MCF 10A (cell line): Measurements from ENCODE around the gene RBBP5. TPM values are rescaled to one million over a fixed set of nuclear protein-coding genes. Genes with fewer than 3 reads are reported as not detected.

Experiments used
- BruUV-seq: library from RNA; stranded (reverse); fragments of 400-500 nt; replicated peaks from 2 replicates; lab custom pipeline; 2021; lab: Mats Ljungman, UMichigan
- CTCF ChIA-PET: fragments of 300-600 bp; sonication (Branson Sonifier 250); formaldehyde crosslinking; extraction: SDS; loops from one replicate; lab custom pipeline; 2021; ENCODE audit warnings: antibody characterized with exemption, inconsistent platforms; lab: Yijun Ruan, JAX
- POLR2A ChIA-PET: fragments of 300-600, 350-650 bp; sonication (Branson Sonifier 250); formaldehyde crosslinking; extraction: SDS; loops from one replicate; lab custom pipeline; 2020; ENCODE audit warnings: antibody characterized with exemption, inconsistent platforms; lab: Yijun Ruan, JAX
- DNase-seq: peaks from one replicate; pipeline ENCODE4 v3.0.0-alpha.2; 2018; ENCODE audit not compliant: unreplicated experiment
- H3K27ac Mint-ChIP-seq: one replicate; pipeline ENCODE4 v1.8.0; 2022; ENCODE audit warnings: mild to moderate bottlenecking, low read depth, mixed read lengths; ENCODE audit not compliant: unreplicated experiment
- H3K27me3 Mint-ChIP-seq: one replicate; pipeline ENCODE4 v1.8.0; 2022; ENCODE audit warnings: mixed read lengths; ENCODE audit not compliant: insufficient read depth, unreplicated experiment
- H3K36me3 Mint-ChIP-seq: one replicate; pipeline ENCODE4 v1.8.0; 2022; ENCODE audit warnings: mild to moderate bottlenecking, moderate library complexity, mixed read lengths; ENCODE audit not compliant: insufficient read depth, unreplicated experiment
- H3K4me1 Mint-ChIP-seq: one replicate; pipeline ENCODE4 v1.8.0; 2022; ENCODE audit warnings: mixed read lengths; ENCODE audit not compliant: insufficient read depth, unreplicated experiment
- H3K4me3 Mint-ChIP-seq: one replicate; pipeline ENCODE4 v1.8.0; 2022; ENCODE audit warnings: mild to moderate bottlenecking, moderate library complexity, mixed read lengths; ENCODE audit not compliant: unreplicated experiment
- H3K9me3 Mint-ChIP-seq: one replicate; pipeline ENCODE4 v1.8.0; 2022; ENCODE audit warnings: mixed read lengths; ENCODE audit not compliant: unreplicated experiment
- CTCF ChIP-seq: fragments of 200-600 bp; IDR thresholded peaks from one replicate; pipeline ENCODE4 v1.8.0; 2022; ENCODE audit warnings: antibody characterized with exemption, mild to moderate bottlenecking; ENCODE audit not compliant: unreplicated experiment
- intact Hi-C: fragments of 100-400 bp; cut with micrococcal nuclease; formaldehyde crosslinking; loops from 2 replicates; pipeline ENCODE4 v1.14.1; 2022
- total RNA-seq: library from RNA; stranded (reverse); gene quantifications from 2 replicates; pipeline ENCODE4 v1.2.3, GENCODE V29; 2022

The RBBP5 gene
- total RNA-seq, 1 experiment from 2014 or later, result 24.8 TPM

GRCh38 chr1:205038132-205038786, 83.5 kb downstream of the RBBP5 start:
- Mint-ChIP-seq H3K4me1 (no peaks in the 10 kb centered on the region), H3K4me3 (no peak overlapping the region), H3K36me3 (no peaks in the 10 kb centered on the region), H3K9me3 (no peaks in the 10 kb centered on the region), H3K27ac (no peak overlapping the region), H3K27me3 (peaks cover 77% of the 10 kb centered on the region)
- ChIA-PET CTCF (interaction anchor here (0.7 to 7.7 kb wide), 9 partner anchors 23 to 294 kb away, joined by 3 to 72 read pairs (median 5); no protein-coding TSS in a partner anchor), POLR2A (interaction anchor here (1.9 kb wide), 1 partner anchor 11 kb away, joined by 4 read pairs; no protein-coding TSS in a partner anchor)
- intact Hi-C loops, result no loop called here
- no peak for TF ChIP-seq CTCF
- BruUV-seq, result no TSS peak
- DNase-seq, result no peak

- POLR2A ChIA-PET, result interaction anchor here (1.9 kb wide), 1 partner anchor 12 kb away, joined by 4 read pairs; no protein-coding TSS in a partner anchor
Observed at GRCh38 chr1:205037539-205037938, 84.2 kb downstream of the RBBP5 start.

More at GRCh38 chr1:205037539-205037938, 84.2 kb downstream of the RBBP5 start:
- Mint-ChIP-seq H3K36me3 (no peaks in the 10 kb centered on the region), H3K9me3 (no peaks in the 10 kb centered on the region), H3K4me3 (no peak overlapping the region), H3K27ac (no peak overlapping the region), H3K4me1 (no peaks in the 10 kb centered on the region), H3K27me3 (peaks cover 75% of the 10 kb centered on the region)
- no TSS peak for BruUV-seq
- CTCF ChIA-PET, result interaction anchor here (0.7 to 7.7 kb wide), 5 partner anchors 24 to 295 kb away, joined by 3 to 72 read pairs (median 6); no protein-coding TSS in a partner anchor
- no peak for TF ChIP-seq CTCF
- no peak for DNase-seq
- intact Hi-C loops, result no loop called here

Other genes with a start within 250 kb of the RBBP5 start
- 0.05 TPM in 1 of 2 replicates, not detected in the other for gene CNTN2, start 78.8 kb downstream of the RBBP5 start, total RNA-seq
- 4.2 and 4.8 TPM in 2 replicates for gene TMEM81, start 37.5 kb downstream of the RBBP5 start, total RNA-seq
- 18.4 and 21.5 TPM in 2 replicates for gene DSTYK, start 89.7 kb upstream of the RBBP5 start, total RNA-seq
- gene TMCC2, start 106.0 kb upstream of the RBBP5 start, total RNA-seq, result 0.54 and 0.79 TPM in 2 replicates
- gene NUAK2, start 199.8 kb upstream of the RBBP5 start, total RNA-seq, result 2.8 and 6.0 TPM in 2 replicates
- gene KLHDC8A, start 234.9 kb upstream of the RBBP5 start, total RNA-seq, result not detected in 2 replicates